HepG2 (cell line): Measurements from ENCODE around the gene RPL26. TPM values are rescaled to one million over a fixed set of nuclear protein-coding genes. Genes with fewer than 3 reads are reported as not detected.

Experiments used
- ATAC-seq: fragments of 200-7000 bp; cut with Tn5 transposase; 3 replicates; pipeline ENCODE4 v1.9.1; 2020; ENCODE audit warnings: mild to moderate bottlenecking, moderate library complexity
- BruUV-seq: library from RNA; stranded (reverse); fragments of 400-500 nt; replicated peaks from 2 replicates; lab custom pipeline; 2021; lab: Mats Ljungman, UMichigan
- CTCF ChIA-PET: fragments of 300-600 bp; formaldehyde crosslinking; extraction: SDS; loops from one replicate; lab custom pipeline; 2021; ENCODE audit warnings: low total read pairs, inconsistent platforms, low intra/inter-chr PET ratio; lab: Yijun Ruan, JAX
- POLR2A ChIA-PET: fragments of 350-600 bp; sonication (Branson Sonifier 250); formaldehyde crosslinking; loops from one replicate; lab custom pipeline; 2020; ENCODE audit warnings: antibody characterized with exemption, inconsistent platforms; lab: Yijun Ruan, JAX
- DNase-seq: peaks from one replicate; pipeline ENCODE4 v3.0.0-alpha.2; 2015; ENCODE audit warnings: low spot score
- FAIRE-seq: peaks from 3 replicates; lab custom pipeline; 2011; peaks lifted over from hg19 to GRCh38; lab: Jason Lieb, UNC
- H2AFZ ChIP-seq: one replicate; pipeline ENCODE4 v1.6.1; 2011; ENCODE audit warnings: low read length, inconsistent platforms
- H3K27ac ChIP-seq: fragments of 300-600 bp; 3 replicates; pipeline ENCODE4 v1.8.0; 2011; ENCODE audit warnings: mixed run types, mild to moderate bottlenecking, mixed read lengths, low read length, inconsistent platforms; ENCODE audit not compliant: insufficient read depth; ENCODE audit errors: extremely low read length
- H3K27me3 ChIP-seq, 2 experiments: fragments of 200-600 bp in 1 of 2; 2 replicates in 1 of 2; 3 replicates in 1 of 2; pipeline versions ENCODE4 v1.6.0 to v1.8.0; 2011; ENCODE audit warnings: low read length in 2 of 2, mild to moderate bottlenecking in 2 of 2, moderate library complexity in 2 of 2, inconsistent platforms in 1 of 2; ENCODE audit not compliant: insufficient read depth in 2 of 2, control insufficient read depth in 1 of 2
- H3K36me3 ChIP-seq, 2 experiments: fragments of 200-600 bp in 1 of 2; replicated peaks in 1 of 2; 2 replicates in 1 of 2; 3 replicates in 1 of 2; pipeline versions ENCODE4 v1.5.1 to v1.8.0; 2011; ENCODE audit warnings: low read length in 2 of 2, inconsistent platforms in 1 of 2; ENCODE audit not compliant: insufficient read depth in 2 of 2, control insufficient read depth in 1 of 2
- H3K4me1 ChIP-seq: 2 replicates; pipeline ENCODE4 v1.5.1; 2012; ENCODE audit warnings: low read length, inconsistent platforms; ENCODE audit not compliant: insufficient read depth
- H3K4me2 ChIP-seq: 2 replicates; pipeline ENCODE4 v1.6.0; 2011; ENCODE audit warnings: low read depth, low read length, inconsistent platforms
- H3K4me3 ChIP-seq, 3 experiments: fragments of 200-600 bp in 1 of 3; sonication (generic), shearing (Covaris generic) in 1 of 3; replicated peaks in 1 of 3; 2 replicates each; pipeline ENCODE4 v1.5.1; 2011 to 2016; ENCODE audit warnings: low read length in 3 of 3, inconsistent platforms in 2 of 3, low read depth in 2 of 3, mild to moderate bottlenecking in 2 of 3, control low read depth in 1 of 3, mixed read lengths in 1 of 3; ENCODE audit not compliant: insufficient read depth in 1 of 3
- H3K79me2 ChIP-seq: one replicate; pipeline ENCODE4 v1.6.1; 2011; ENCODE audit warnings: low read length, inconsistent platforms; ENCODE audit not compliant: insufficient read depth
- H3K9ac ChIP-seq: 2 replicates; pipeline ENCODE4 v1.6.0; 2011; ENCODE audit warnings: mild to moderate bottlenecking, low read depth, low read length, inconsistent platforms; ENCODE audit not compliant: insufficient read depth
- H3K9me3 ChIP-seq: 2 replicates; pipeline ENCODE4 v1.5.1; 2012; ENCODE audit warnings: mild to moderate bottlenecking, low read length
- H4K20me1 ChIP-seq: 2 replicates; pipeline ENCODE4 v1.6.0; 2011; ENCODE audit warnings: inconsistent platforms, mild to moderate bottlenecking, low read length, moderate library complexity; ENCODE audit not compliant: insufficient read depth
- BORCS8-MEF2B ChIP-seq: sonication (generic); formaldehyde crosslinking; IDR thresholded peaks from 2 replicates; pipeline ENCODE4 v1.8.0; 2022; ENCODE audit warnings: mild to moderate bottlenecking, missing genetic modification reagents
- CREM ChIP-seq, 2 experiments: sonication (generic) in 1 of 2; formaldehyde crosslinking in 1 of 2; IDR thresholded peaks; 2 replicates each; pipeline versions ENCODE4 v1.4.0 to v1.6.1; 2016 to 2020; ENCODE audit warnings: antibody characterized with exemption in 1 of 2, mild to moderate bottlenecking in 1 of 2, missing genetic modification reagents in 1 of 2
- FOXC1 ChIP-seq: sonication (generic); formaldehyde crosslinking; IDR thresholded peaks from 2 replicates; pipeline ENCODE4 v1.8.0; 2022; ENCODE audit warnings: mild to moderate bottlenecking, missing genetic modification reagents, borderline replicate concordance
- HMG20A ChIP-seq: IDR thresholded peaks from 2 replicates; pipeline ENCODE4 v1.6.1; 2016; ENCODE audit warnings: borderline replicate concordance
- KDM4B ChIP-seq: sonication (generic); formaldehyde crosslinking; IDR thresholded peaks from 2 replicates; pipeline ENCODE4 v1.4.0; 2020; ENCODE audit warnings: missing genetic modification reagents
- KDM5B ChIP-seq: sonication (generic); formaldehyde crosslinking; IDR thresholded peaks from 2 replicates; pipeline ENCODE4 v1.4.0; 2020; ENCODE audit warnings: missing genetic modification reagents, mild to moderate bottlenecking, borderline replicate concordance
- KLF16 ChIP-seq, 2 experiments: sonication (generic) in 1 of 2; formaldehyde crosslinking in 1 of 2; IDR thresholded peaks; 2 replicates each; pipeline versions ENCODE4 v1.6.1 to v1.8.0; 2016 to 2023; ENCODE audit warnings: missing genetic modification reagents in 2 of 2, missing compliant biosample characterization in 1 of 2
- SOX5 ChIP-seq: IDR thresholded peaks from 2 replicates; pipeline ENCODE4 v1.6.1; 2016; ENCODE audit warnings: borderline replicate concordance
- SRSF4 ChIP-seq: fragments of 200-400 bp; formaldehyde crosslinking; IDR thresholded peaks from one replicate; pipeline ENCODE4 v1.6.1; 2018; ENCODE audit warnings: mild to moderate bottlenecking, low read depth, low read length, moderate library complexity; ENCODE audit not compliant: poor library complexity, severe bottlenecking
- ZEB1 ChIP-seq: IDR thresholded peaks from 2 replicates; pipeline ENCODE4 v1.6.1; 2012; ENCODE audit warnings: mild to moderate bottlenecking, low read depth, inconsistent platforms; ENCODE audit not compliant: insufficient replicate concordance
- ZKSCAN1 ChIP-seq: fragments of 150-350 bp; IDR thresholded peaks from 2 replicates; pipeline ENCODE4 v1.6.1; 2014; ENCODE audit warnings: low read length
- ZNF232 ChIP-seq: sonication (generic); formaldehyde crosslinking; IDR thresholded peaks from 2 replicates; pipeline ENCODE4 v1.4.0; 2020; ENCODE audit warnings: missing genetic modification reagents, borderline replicate concordance
- ZNF263 ChIP-seq: sonication (generic); formaldehyde crosslinking; IDR thresholded peaks from 2 replicates; pipeline ENCODE4 v1.4.0; 2020; ENCODE audit warnings: missing genetic modification reagents
- ZNF383 ChIP-seq: sonication (generic); formaldehyde crosslinking; IDR thresholded peaks from 2 replicates; pipeline ENCODE4 v1.4.0; 2020; ENCODE audit warnings: missing genetic modification reagents, mild to moderate bottlenecking, borderline replicate concordance
- ZNF546 ChIP-seq: sonication (generic); formaldehyde crosslinking; conservative IDR thresholded peaks from 2 replicates; pipeline ENCODE4 v1.8.1; 2023; ENCODE audit warnings: mild to moderate bottlenecking, missing genetic modification reagents
- ZNF850 ChIP-seq: sonication (generic); formaldehyde crosslinking; conservative IDR thresholded peaks from 2 replicates; pipeline ENCODE4 v1.9.0; 2021; ENCODE audit warnings: mild to moderate bottlenecking, missing genetic modification reagents
- WGBS: methylation state at CpG from one replicate; pipeline ENCODE4 v1.1.6; 2017; ENCODE audit warnings: low lambda C conversion rate; 5-methylcytosine and 5-hydroxymethylcytosine counted together
- in situ Hi-C: cut with HindIII; loops from 2 replicates; pipeline ENCODE4 v1.10.0; 2017; ENCODE audit warnings: low pct_unique_long_range_greater_than_20kb; ENCODE audit not compliant: extremely low pct_ligation_motif_present
- intact Hi-C: fragments of 100-400 bp; cut with micrococcal nuclease; formaldehyde crosslinking; loops from one replicate; pipeline ENCODE4 v1.10.0; 2022; ENCODE audit not compliant: unreplicated experiment
- polyA plus RNA-seq, 8 experiments: library from polyadenylated mRNA; depleted of rRNA in 3 of 8; stranded (reverse) in 7 of 8; unstranded in 1 of 8; fragments of >200 nt; fragmentation: Illumina TruSeq in 4 of 8; extraction: Trizol in 4 of 8; gene quantifications; 2 replicates each; pipeline versions ENCODE4 v1.2.1 to v1.2.3, GENCODE V29; 2011 to 2016; ENCODE audit warnings: low read depth in 4 of 8, missing spikeins in 1 of 8, mixed read lengths in 1 of 8; ENCODE audit not compliant: insufficient read depth in 1 of 8
- total RNA-seq, 5 experiments: library from RNA; depleted of rRNA; stranded (reverse); fragments of >200 nt; fragmentation: Illumina TruSeq; extraction: Trizol; gene quantifications; 2 replicates each; pipeline ENCODE4 v1.2.3, GENCODE V29; 2016; ENCODE audit warnings: low read depth in 1 of 5
- TF ChIP-seq, protein P1 (sequence below): sonication (generic); formaldehyde crosslinking; IDR thresholded peaks from 2 replicates; pipeline ENCODE4 v1.4.0; 2020; ENCODE audit warnings: low read depth, mild to moderate bottlenecking, missing genetic modification reagents
- TF ChIP-seq, protein P2 (sequence below): sonication (generic); formaldehyde crosslinking; IDR thresholded peaks from 2 replicates; pipeline ENCODE4 v1.8.1; 2023; ENCODE audit warnings: missing genetic modification reagents, mild to moderate bottlenecking, borderline replicate concordance
- TF ChIP-seq, protein P3 (sequence below): IDR thresholded peaks from 2 replicates; pipeline ENCODE4 v1.6.1; 2012; ENCODE audit warnings: low read depth, low read length, improper control_type of control experiment

The RPL26 gene
- total and polyA plus RNA-seq, 2 of the 13 experiments (the other 11 are each of a cell fraction or from before 2014, with no cell fraction given), result 2,817 to 3,529 TPM

DNA sequence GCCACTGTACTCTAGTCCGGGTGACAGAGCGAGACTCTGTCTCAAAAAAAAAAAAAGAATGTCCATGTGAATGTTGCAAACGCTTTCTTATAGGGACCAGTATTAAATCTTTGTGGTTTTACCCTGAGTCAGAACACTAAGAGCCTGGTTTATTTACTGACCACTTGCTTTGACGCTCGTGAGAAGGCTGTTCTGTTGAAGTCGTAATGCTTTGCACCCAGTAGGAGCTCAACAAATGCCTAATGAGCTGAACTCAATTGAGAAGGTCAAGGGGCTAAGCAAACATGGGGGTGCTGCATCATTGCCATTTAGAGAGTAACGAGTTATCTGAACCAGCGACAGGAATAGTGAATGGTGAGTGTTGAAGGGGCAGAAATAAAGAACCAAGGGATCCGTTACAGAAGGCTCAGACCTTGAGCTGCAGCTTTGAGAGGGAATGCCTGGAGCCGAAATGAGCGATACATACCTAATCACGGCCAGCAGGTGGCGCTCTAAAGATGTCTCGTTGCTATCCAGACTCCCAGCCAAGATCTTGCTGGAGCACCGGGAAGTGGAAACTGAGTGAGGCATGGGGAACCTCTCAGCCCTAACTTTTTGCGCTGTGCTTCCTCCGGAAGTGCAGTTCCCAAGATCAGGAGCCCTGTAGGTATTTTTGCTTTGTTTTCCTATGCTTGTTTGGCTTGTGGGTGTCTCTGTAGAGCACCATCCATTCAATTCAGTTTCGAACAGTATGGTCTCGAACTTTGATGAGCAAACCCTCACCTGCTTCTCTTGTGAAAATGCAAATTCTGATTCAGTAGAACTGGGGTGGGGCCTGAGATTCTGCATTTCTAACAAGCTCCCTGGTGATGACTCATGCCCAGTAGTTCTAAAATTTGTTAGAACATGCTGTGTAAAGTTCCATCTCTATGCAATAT lies 27.2 kb upstream of the RPL26 start:
- in situ Hi-C loops, result loop anchor here (5.0 to 10.0 kb wide), 2 partner anchors 37 to 335 kb away; partner anchors contain the start of gene CCDC42
- Histone ChIP-seq H2AFZ (peak overlapping the region; percentile 39), H3K36me3 (no peaks in the 10 kb centered on the region), H3K9me3 (no peaks in the 10 kb centered on the region), H3K9ac (no peak overlapping the region), H3K4me2 (peak overlapping the region; percentile 72), H3K27me3 (no peaks in the 10 kb centered on the region), H3K4me1 (peaks cover 64% of the 10 kb centered on the region), H3K79me2 (no peaks in the 10 kb centered on the region), H4K20me1 (no peaks in the 10 kb centered on the region), H3K4me3 (peak overlapping the region in 1 of 3 experiments; percentile 30; a peak in 1 of 6 replicates), H3K27ac (no peak overlapping the region)
- ChIA-PET POLR2A (interaction anchor here (0.5 to 1.5 kb wide), 4 partner anchors 10 to 220 kb away, joined by 3 to 7 read pairs (median 4); partner anchors contain the start of genes MYH10, NDEL1 and RPL26), CTCF (interaction anchor here (1.3 to 1.5 kb wide), 4 partner anchors 20 to 375 kb away, joined by 3 to 10 read pairs (median 4); no protein-coding TSS in a partner anchor)
- DNase-seq, result peak; percentile 80
- FAIRE-seq, result peak; percentile 97
- ATAC-seq, result peak; percentile 80
- intact Hi-C loops, result loop anchor here (5.0 kb wide), 1 partner anchor 37 kb away; no protein-coding TSS in a partner anchor
- no TSS peak for BruUV-seq
- whole genome bisulfite sequencing, result 34% methylated on average over 15 of the region's 19 CpGs
- 0 out of 2 replicates have a peak, but pooled peaks have one; percentile 43 for TF ChIP-seq HMG20A (CRISPR knock-in tag)
- no peak for TF ChIP-seq ZNF546 (CRISPR knock-in tag)
- TF ChIP-seq, protein P1, sequence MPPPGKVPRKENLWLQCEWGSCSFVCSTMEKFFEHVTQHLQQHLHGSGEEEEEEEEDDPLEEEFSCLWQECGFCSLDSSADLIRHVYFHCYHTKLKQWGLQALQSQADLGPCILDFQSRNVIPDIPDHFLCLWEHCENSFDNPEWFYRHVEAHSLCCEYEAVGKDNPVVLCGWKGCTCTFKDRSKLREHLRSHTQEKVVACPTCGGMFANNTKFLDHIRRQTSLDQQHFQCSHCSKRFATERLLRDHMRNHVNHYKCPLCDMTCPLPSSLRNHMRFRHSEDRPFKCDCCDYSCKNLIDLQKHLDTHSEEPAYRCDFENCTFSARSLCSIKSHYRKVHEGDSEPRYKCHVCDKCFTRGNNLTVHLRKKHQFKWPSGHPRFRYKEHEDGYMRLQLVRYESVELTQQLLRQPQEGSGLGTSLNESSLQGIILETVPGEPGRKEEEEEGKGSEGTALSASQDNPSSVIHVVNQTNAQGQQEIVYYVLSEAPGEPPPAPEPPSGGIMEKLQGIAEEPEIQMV (CRISPR knock-in tag), result no peak
- TF ChIP-seq, protein P2, sequence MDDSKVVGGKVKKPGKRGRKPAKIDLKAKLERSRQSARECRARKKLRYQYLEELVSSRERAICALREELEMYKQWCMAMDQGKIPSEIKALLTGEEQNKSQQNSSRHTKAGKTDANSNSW (CRISPR knock-in tag), result no peak
- TF ChIP-seq CREM (IDR thresholded peaks at IDR 0.05), result no peak
- no peak for TF ChIP-seq CREM (CRISPR knock-in tag; IDR thresholded peaks at IDR 0.05)
- TF ChIP-seq KDM4B (CRISPR knock-in tag), result 0 out of 2 replicates have a peak, but pooled peaks have one; percentile 53
- peak in 1 of 2 experiments; percentile 65; a peak in 1 of 4 replicates for TF ChIP-seq KLF16 (CRISPR knock-in tag; IDR thresholded peaks at IDR 0.05)
- TF ChIP-seq ZKSCAN1, result peak; percentile 76
- TF ChIP-seq, protein P3, sequence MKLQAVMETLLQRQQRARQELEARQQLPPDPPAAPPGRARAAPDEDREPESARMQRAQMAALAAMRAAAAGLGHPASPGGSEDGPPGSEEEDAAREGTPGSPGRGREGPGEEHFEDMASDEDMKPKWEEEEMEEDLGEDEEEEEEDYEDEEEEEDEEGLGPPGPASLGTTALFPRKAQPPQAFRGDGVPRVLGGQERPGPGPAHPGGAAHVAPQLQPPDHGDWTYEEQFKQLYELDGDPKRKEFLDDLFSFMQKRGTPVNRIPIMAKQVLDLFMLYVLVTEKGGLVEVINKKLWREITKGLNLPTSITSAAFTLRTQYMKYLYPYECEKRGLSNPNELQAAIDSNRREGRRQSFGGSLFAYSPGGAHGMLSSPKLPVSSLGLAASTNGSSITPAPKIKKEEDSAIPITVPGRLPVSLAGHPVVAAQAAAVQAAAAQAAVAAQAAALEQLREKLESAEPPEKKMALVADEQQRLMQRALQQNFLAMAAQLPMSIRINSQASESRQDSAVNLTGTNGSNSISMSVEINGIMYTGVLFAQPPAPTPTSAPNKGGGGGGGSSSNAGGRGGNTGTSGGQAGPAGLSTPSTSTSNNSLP, result 0 out of 2 replicates have a peak, but pooled peaks have one; percentile 4
- no peak for TF ChIP-seq ZNF232
- 0 out of 2 replicates have a peak, but pooled peaks have one; percentile 25 for TF ChIP-seq FOXC1 (CRISPR knock-in tag)
- 0 out of 2 replicates have a peak, but pooled peaks have one; percentile 8 for TF ChIP-seq SOX5 (CRISPR knock-in tag)
- no peak for TF ChIP-seq ZNF850 (CRISPR knock-in tag)
- TF ChIP-seq KDM5B (CRISPR knock-in tag), result no peak
- TF ChIP-seq ZNF383 (CRISPR knock-in tag), result no peak
- no peak for TF ChIP-seq SRSF4
- TF ChIP-seq BORCS8-MEF2B (CRISPR knock-in tag), result 0 out of 2 replicates have a peak, but pooled peaks have one; percentile 28
- peak; percentile 71; the same call in 1 of the 2 replicates for TF ChIP-seq ZNF263 (CRISPR knock-in tag)
- TF ChIP-seq ZEB1, result no peak
